Activated CD4-positive, alpha-beta T cell treated with anti-CD3 and anti-CD28 coated beads, Interleukin-2, amount 50 U/mL, for 48 hours (primary cell): ENCODE data around the gene AKAP1.
"Not testable (repeated sequence)": the region's sequence is repeated elsewhere in the genome, so short reads cannot be mapped to it uniquely, and the experiment has no call there.

Experiments
- DNase-seq, 2 experiments: peaks; one replicate each; pipeline ENCODE4 v3.0.0-alpha.2; 2020

AKAP1 gene

DNA sequence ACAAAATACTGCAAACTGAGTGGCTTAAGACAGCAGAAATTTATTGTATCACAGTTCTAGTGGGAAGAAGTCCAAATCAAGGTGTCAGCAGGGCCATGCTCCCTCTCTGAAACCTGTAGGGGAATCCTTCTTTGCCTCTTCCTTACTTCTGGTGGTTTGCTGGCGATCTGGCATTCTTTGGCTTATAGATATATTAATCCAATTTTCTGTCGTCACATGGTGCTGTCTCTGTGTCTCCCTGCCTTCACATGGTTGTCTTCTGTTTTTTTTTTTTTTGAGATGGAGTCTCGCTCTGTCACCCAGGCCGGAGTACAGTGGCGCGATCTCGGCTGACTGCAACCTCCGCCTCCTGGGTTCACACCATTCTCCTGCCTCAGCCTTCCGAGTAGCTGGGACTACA is 6.8 kb upstream of the AKAP1 start:
- no peak for DNase-seq

DNA sequence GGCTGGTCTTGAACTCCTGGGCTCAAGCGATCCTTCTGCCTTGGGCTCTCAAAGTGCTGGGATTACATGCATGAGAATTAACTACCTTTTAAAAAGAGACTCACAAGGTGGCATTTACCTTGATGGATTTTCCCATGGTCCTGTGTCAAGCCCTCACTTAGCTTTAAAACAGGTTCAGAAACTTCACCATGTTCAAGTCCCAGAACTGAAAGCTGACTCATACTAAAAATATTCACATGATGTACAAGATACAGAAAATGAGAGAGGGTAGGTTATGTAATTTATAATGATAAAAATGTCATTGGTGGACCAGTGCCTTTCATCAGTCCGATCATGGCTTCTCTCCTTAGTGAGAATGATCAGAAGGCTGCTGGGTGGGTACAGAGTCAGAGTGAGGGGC is 4.3 kb upstream of the AKAP1 start:
- DNase-seq: no peak

DNA sequence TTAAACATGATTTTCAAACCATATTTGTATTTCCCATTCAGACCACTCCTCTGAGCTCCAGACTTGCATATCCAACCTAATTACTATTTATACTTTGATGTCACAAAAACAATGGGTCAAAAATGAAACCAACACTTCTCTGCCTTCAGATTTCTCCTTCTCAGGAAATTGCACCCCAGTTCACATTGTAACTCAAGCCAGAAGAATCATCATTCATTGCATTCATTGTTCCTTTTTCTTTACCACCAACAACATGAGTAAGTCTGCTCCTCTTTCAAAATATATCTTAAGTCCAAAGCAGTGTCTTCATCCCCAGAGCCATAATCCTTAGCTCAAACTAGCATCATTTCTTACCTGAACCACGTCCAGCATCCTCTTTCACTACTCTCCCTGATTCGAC is 2.6 kb upstream of the AKAP1 start:
- no peak for DNase-seq

DNA sequence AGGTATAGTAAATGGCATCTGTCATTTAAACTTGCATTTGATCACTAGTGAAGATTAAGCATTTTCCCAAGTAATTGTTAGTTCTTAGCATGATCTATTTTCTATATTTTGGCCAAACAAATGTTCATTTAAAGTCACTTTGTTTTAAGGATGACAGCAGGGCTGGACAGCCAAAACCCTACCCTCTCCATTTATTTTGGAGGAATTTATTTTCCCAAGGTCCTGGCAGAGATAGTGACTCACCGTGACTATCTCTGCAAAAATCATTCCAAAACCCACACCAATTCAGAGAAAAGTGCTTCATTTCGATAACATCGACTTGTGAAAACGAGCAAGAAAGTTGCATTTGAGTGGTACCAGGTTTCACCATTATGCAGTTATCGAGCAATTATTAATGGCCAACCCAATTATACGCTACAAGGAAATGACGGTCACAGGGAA is 665 bp upstream of the AKAP1 start:
- no peak for DNase-seq

DNA sequence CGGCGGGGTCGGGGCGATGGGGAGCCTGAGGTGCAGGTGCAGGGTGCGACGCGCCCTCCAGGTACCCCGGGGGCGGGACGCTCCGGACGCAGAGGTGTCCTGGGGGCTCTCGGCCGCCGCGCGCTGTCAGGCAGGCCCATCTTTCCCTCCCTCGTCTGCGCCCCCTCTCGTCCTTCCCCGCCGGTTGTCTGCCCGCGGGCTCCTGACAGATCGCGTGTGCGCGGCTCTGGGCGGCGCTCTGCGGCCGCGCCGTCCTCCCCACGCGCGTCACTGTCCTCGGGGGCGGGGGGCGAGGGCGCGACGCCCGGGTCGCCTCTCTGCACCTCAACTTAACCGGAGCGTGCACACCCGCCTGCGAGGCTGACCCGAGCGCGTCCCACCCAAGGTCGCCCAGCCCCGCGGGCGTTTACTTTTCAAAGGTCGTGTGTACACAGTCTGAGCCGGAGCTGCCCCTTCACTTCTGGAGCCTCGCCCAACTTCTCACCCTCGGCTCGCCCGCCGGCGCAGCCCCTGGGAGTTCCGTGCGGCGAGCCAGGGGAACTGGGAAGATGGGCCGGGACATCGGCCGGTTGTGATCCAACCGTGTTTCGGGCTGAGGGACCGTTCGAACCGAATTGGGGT is 512 bp downstream of the AKAP1 start:
- peak; percentile 44 to 56 for DNase-seq

DNA sequence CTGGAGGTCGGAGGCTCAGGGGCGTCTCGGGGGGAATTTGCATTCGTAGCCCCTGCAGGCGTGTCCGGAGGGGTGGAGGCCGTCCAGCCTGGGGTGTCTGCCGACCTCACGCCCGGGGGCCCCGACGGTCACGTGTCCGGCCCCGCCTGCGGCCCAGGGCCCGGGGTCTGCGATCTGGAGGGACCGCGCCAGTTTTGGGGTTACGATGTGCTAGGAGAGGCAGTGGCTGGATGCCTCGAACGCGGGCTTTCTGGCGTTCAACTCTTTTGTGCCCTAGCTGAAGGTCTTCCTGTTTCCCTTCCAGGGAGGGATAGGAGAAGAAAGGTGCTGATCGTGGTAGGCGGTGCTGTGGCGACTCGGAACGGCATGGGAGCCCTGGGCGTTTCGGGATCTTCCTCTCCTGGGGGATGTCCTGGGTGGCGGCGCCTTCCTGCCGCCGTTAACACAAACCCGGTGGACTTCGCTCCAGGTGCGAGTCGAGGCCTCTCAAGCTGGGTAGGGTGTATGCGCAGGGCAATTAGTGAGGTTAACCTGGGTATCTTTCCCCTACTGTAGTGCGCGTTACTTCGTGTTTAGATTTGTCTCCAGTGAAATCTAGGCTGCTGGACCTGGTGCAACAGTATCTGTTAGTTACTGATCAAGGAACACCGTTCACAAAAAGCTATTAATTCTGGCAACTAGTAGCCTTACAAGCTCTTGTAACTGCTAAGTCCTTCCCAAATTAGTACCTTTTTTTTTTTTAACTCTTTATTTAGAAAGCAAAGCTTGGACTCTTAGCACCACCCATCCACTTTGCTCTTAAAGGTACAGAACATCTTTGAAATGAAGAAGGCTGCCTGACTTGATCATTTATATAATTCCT is 1.3 kb downstream of the AKAP1 start:
- peak; percentile 16 to 34 for DNase-seq

DNA sequence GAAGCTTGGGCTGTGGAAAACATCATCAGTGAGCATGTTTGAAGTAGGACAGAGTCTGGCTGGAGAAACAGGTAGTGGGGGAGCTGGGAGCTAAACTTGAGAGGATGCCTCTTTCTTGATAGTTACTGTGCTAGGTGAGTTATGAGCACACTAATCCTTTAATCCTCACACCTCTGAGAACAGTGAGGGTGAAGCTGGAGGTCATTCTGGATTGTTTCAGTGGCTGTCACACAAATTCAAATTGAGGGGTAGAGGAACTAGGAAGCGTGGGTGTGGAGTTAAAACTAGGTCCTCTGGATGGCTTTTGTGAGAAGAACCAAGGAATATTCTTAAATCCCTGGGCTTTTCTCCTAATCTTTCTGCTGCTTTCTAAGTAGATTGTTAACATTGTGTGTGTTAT is 3.3 kb downstream of the AKAP1 start:
- no peak for DNase-seq

DNA sequence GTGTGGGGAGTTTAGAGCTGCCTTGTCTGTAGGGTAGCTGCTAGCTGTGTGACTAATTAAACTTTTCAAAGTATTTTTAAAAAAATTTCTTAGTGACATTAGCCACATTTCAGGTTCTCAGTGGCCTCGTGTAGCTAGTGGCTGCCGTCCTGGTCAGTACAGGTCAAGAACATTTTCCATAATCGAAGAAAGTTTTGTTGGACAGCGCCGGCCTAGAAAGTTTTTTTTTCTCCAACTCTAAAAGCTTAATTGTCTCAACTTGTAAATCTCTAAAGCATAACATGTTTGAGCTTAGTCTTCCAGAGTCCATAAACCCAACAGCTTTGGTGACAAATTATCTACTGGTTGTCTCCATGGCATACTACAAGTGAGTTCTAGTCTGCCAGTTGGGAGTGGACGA is 4.3 kb downstream of the AKAP1 start:
- DNase-seq: no peak

DNA sequence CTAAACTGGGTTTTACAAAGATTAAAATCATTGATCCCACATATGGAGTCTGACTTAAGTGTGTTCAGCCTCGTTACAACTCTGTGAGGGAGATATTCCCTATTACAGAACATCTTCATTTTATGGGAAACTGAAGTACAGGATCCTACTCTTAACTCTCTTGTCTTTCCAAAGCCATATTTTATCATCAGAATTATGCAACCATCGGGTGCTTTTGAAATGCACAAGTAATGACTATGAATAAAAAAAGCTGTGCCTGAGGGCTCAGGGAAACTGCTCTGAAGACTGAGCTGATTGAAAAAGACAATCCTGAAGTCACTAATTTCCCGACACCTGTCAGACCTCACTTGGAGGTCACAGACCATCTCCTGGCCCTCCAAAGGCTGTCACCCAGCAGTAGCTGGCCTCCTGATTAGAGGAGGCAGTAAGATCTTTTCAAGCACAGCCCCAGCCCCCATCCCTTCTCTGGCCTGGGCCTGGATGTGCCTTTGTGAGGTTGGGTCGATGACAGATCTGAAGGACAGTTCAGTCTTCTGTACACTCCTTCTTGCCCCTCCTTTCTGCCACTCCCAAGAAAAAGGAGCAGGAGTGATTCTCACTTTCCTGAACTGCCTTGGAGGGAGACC is 5.6 kb downstream of the AKAP1 start:
- DNase-seq: no peak

DNA sequence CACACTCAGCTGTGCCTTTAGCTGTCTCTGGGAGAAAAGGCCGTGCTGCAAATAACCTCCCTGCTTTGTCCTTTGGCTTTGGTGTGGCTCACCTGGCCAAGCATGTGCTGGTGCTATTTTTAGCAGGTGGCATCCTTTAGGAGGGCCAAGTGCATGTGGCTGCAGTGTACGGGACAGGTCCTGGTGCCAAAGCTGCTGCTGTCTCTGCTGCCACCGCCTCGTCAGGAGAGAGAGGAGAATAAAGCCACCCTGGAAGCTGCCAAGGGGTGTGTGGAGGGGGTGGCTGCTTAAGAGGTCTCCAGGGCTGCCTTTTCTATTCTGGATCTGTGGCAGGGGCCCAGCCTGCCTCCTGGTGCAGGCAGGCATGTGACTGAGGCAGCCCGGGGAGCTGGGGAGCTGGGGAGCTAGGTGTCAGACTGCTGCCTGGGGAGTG is 6.2 kb downstream of the AKAP1 start:
- DNase-seq: no peak

DNA sequence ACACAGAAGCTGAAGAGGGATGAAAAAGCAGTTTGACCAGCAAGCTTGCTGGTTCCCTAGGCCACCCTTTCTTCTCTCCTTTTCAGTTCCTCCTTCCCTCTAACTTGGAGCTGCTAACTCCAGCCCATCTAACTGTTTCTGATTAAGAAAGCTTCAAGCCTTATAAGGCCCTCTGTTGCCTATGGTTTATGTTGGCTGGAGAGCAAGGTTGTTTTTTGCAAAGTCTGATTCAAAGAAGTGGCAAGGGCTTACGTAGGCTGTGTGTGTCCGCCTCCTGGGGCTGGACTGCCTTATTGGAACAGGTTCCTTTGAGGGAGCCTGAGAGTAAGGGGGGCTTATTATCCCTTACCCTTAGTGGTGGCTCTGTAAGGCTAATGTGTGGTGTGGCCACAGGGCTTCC is 7.1 kb downstream of the AKAP1 start:
- DNase-seq: no peak

DNA sequence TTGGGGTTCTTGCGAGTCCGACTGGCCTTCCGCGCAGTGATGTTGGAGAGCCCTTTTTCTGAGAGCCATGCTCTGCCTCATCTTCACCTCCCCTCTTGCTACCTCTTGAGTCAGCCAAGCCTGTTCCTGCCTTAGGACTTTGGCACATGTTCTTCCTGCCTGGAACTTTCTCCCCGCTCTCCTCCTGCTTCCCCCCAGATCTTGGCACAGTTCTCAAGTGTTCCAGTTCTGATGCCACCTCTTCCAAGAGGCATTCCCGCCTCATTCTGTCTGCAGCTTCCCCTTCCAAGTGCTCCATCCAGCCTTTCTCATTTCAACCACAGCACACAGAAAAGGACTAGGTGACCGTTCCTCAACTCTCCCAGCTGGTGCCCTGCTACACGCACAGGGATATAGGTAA is 7.7 kb downstream of the AKAP1 start:
- no peak for DNase-seq

DNA sequence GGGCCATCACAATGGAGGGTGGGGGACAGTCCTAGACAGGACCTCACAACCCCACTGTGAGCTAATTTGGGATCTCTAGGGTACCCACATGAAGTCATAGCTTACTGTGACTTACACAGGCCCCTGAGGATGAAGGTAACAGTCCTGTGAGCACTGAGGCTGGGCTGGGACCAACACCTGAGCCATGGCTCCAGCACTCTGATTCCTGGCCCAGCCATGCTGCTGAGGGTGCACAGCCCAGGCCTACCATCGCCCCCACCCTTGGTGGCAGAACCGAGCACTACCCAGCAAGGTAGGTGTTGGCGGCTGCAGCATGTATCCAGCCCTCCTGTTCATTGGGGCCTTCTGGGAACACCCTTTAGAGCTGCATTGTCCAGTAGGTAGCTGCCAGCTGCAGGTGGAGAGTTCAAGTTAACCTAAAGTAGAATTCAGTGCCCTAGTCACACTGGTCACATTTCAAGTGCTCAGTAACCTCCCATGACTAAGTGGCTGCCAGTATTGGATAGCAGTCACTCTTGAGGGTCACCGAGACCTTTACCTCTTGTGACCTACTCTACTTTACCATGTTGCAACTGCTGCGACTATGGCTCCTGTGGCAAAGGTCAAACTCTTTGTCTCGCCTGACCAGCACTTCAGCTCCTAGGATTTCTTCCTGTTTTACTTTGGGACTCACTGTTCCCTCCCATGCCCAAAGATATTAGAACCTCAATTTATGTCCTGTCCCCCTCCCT is 11.6 kb downstream of the AKAP1 start:
- DNase-seq: no peak

DNA sequence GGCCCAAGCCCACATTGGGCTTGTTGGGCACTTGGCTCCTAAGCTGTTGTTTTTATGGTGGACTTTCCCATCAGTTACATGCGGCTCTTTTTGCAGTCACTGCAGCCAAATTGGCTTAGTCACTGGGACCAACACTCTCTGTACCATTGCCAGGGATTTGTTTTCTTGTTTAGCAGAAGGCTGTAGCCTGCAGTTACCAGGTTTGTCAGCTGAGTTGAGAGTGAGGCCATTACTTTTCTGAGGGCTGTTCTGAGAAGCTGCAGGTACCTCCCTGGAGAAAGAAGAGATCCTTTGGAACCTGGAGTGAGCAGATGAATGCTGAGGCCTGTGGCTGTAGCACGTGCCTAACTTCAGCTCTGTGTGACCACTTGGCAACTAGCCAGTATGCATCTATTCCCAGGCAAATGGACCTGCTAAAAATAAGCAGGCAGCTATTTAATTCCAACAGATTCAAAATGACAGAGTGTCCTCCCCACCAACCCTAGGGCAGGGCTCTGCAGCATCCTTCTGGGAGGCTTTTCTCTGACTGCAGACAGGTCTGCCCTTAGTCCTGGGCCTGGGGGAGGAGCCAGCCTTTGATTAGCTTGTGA is 12.9 kb downstream of the AKAP1 start:
- DNase-seq: no peak

DNA sequence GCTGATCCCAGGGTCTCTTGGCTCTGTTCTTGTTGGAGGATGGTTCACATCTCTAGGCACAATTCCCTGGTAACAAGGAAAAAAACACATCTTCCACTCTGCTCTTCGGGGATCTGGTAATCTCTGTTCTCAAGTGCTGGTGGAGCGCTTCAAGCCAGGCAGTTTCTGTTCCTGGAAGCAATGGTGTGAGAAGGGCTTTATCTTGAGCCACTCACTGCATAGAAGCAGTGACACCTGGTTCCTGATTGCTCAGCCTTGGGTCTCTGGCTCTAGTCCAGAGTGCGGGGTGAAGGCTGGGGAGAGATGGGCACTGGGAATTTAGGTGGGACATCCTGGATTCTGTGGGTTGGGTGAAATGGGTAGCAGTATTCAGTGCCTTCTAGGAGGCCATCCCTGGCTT is 14.1 kb downstream of the AKAP1 start:
- DNase-seq: no peak

DNA sequence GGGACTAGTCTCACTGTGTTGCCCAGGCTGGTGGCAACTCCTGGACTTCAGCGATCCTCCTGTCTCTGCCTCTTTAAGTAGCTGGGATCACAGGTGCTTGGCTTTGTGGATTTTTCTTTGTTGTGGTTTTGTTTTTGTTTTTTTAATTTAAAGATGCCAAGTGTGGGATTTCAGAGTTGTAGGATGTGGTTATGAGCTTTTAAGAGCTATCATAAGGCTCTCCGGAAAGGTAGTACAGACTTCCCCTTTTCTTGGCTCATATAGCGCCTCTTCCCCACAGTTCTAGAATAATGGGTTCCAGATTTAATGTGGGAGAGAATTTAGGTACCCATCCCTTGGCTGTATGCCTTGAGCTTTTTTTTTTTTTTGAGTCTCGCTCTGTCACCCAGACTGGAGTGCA is 17.1 kb downstream of the AKAP1 start:
- DNase-seq: no peak

DNA sequence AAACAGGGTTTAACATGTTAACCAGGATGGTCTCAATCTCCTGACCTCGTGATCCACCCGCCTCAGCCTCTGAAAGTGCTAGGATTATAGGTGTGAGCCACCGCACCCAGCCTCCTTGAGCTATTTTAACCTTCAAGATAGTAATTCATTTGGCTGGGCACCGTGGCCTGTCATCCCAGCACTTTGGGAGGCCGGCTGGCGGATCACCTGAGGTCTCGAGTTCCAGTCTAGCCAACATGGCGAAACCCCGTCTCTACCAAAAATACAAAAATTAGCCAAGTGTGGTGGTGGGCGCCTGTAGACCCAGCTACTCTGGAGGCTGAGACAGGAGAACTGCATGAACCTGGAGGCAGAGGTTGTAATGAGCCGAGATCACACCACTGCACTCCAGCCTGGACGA is 17.6 kb downstream of the AKAP1 start:
- DNase-seq: not testable (repeated sequence)

DNA sequence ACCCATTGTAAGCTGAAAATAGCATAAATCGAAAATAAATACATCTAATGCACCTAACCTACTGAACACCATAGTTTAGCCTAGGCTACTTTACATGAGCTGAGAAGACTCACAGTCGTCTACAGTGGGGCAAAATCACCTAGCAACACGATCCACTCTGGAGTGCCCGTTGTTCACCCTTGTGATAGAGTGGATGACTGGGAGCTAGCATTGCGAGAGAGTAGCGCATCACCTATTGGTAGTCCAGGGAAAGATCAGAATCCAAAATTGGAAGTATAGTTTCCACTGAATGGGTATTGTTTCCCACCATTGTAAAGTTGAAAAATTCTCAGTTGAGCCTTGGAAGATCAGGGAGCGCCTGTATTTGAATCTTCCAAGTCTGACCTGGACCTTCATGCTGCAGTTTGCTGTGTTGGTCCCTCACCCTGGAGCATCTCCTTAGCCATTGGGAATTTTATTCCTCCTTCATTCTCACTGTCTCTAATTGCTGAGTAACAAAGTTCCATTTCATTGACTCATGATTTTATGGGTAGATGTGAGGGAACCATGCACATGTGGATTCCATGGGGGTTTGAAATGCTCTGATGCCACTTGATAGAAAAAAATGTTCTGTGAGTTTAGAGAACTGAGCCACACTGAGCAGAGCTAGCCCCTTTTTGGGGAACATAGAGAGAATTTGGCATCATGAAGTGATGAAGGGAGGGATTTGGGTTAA is 19.6 kb downstream of the AKAP1 start:
- DNase-seq: no peak

DNA sequence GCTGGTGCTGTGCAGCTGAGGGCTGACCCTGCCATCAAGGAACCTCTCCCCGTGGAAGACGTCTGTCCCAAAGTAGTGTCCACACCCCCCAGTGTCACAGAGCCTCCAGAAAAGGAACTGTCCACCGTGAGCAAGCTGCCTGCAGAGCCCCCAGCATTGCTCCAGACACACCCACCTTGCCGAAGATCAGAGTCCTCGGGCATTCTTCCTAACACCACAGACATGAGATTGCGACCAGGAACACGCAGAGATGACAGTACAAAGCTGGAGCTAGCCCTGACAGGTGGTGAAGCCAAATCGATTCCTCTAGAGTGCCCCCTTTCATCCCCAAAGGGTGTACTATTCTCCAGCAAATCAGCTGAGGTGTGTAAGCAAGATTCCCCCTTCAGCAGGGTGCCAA is 20.5 kb downstream of the AKAP1 start:
- no peak for DNase-seq

DNA sequence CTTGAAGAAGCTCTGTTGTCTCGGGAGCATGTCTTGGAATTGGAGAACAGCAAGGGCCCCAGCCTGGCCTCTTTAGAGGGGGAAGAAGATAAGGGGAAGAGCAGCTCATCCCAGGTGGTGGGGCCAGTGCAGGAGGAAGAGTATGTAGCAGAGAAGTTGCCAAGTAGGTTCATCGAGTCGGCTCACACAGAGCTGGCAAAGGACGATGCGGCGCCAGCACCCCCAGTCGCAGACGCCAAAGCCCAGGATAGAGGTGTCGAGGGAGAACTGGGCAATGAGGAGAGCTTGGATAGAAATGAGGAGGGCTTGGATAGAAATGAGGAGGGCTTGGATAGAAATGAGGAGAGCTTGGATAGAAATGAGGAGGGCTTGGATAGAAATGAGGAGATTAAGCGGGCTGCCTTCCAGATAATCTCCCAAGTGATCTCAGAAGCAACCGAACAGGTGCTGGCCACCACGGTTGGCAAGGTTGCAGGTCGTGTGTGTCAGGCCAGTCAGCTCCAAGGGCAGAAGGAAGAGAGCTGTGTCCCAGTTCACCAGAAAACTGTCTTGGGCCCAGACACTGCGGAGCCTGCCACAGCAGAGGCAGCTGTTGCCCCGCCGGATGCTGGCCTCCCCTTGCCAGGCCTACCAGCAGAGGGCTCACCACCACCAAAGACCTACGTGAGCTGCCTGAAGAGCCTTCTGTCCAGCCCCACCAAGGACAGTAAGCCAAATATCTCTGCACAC is 21.2 kb downstream of the AKAP1 start:
- no peak for DNase-seq

DNA sequence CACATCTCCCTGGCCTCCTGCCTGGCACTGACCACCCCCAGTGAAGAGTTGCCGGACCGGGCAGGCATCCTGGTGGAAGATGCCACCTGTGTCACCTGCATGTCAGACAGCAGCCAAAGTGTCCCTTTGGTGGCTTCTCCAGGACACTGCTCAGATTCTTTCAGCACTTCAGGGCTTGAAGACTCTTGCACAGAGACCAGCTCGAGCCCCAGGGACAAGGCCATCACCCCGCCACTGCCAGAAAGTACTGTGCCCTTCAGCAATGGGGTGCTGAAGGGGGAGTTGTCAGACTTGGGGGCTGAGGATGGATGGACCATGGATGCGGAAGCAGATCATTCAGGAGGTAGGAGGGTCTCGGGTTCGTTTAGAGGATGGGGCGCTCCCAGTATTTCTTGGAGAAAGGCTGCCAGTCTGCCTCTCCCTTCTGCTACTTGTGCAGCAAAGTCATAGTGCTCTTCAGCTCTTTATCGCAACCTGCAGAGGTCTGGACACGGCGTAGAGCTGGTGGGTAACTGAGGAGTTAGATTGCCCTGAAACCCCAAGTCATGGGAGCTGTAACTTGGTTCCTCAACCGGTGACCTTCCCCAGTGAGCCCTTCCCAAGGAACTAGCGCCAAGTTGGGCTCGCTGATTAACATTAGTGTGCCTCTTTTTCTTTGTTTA is 21.9 kb downstream of the AKAP1 start:
- DNase-seq: no peak
